HepG2 (cell line): ENCODE data around the gene MCM8. TPM values are rescaled to one million over a fixed set of nuclear protein-coding genes. Genes with fewer than 3 reads are reported as not detected.

Experiments
- ATAC-seq: fragments of 200-7000 bp; cut with Tn5 transposase; 3 replicates; pipeline ENCODE4 v1.9.1; 2020; ENCODE audit warnings: mild to moderate bottlenecking, moderate library complexity
- BruUV-seq: library from RNA; stranded (reverse); fragments of 400-500 nt; replicated peaks from 2 replicates; lab custom pipeline; 2021; lab: Mats Ljungman, UMichigan
- CTCF ChIA-PET: fragments of 300-600 bp; formaldehyde crosslinking; extraction: SDS; loops from one replicate; lab custom pipeline; 2021; ENCODE audit warnings: low total read pairs, inconsistent platforms, low intra/inter-chr PET ratio; lab: Yijun Ruan, JAX
- POLR2A ChIA-PET: fragments of 350-600 bp; sonication (Branson Sonifier 250); formaldehyde crosslinking; loops from one replicate; lab custom pipeline; 2020; ENCODE audit warnings: antibody characterized with exemption, inconsistent platforms; lab: Yijun Ruan, JAX
- DNase-seq: peaks from one replicate; pipeline ENCODE4 v3.0.0-alpha.2; 2015; ENCODE audit warnings: low spot score
- FAIRE-seq: peaks from 3 replicates; lab custom pipeline; 2011; peaks lifted over from hg19 to GRCh38; lab: Jason Lieb, UNC
- H2AFZ ChIP-seq: one replicate; pipeline ENCODE4 v1.6.1; 2011; ENCODE audit warnings: low read length, inconsistent platforms
- H3K27ac ChIP-seq: fragments of 300-600 bp; 3 replicates; pipeline ENCODE4 v1.8.0; 2011; ENCODE audit warnings: mixed run types, mild to moderate bottlenecking, mixed read lengths, low read length, inconsistent platforms; ENCODE audit not compliant: insufficient read depth; ENCODE audit errors: extremely low read length
- H3K27me3 ChIP-seq, 2 experiments: fragments of 200-600 bp in 1 of 2; 2 replicates in 1 of 2; 3 replicates in 1 of 2; pipeline versions ENCODE4 v1.6.0 to v1.8.0; 2011; ENCODE audit warnings: low read length in 2 of 2, mild to moderate bottlenecking in 2 of 2, moderate library complexity in 2 of 2, inconsistent platforms in 1 of 2; ENCODE audit not compliant: insufficient read depth in 2 of 2, control insufficient read depth in 1 of 2
- H3K36me3 ChIP-seq, 2 experiments: fragments of 200-600 bp in 1 of 2; replicated peaks in 1 of 2; 2 replicates in 1 of 2; 3 replicates in 1 of 2; pipeline versions ENCODE4 v1.5.1 to v1.8.0; 2011; ENCODE audit warnings: low read length in 2 of 2, inconsistent platforms in 1 of 2; ENCODE audit not compliant: insufficient read depth in 2 of 2, control insufficient read depth in 1 of 2
- H3K4me1 ChIP-seq: 2 replicates; pipeline ENCODE4 v1.5.1; 2012; ENCODE audit warnings: low read length, inconsistent platforms; ENCODE audit not compliant: insufficient read depth
- H3K4me2 ChIP-seq: 2 replicates; pipeline ENCODE4 v1.6.0; 2011; ENCODE audit warnings: low read depth, low read length, inconsistent platforms
- H3K4me3 ChIP-seq, 3 experiments: fragments of 200-600 bp in 1 of 3; sonication (generic), shearing (Covaris generic) in 1 of 3; replicated peaks in 1 of 3; 2 replicates each; pipeline ENCODE4 v1.5.1; 2011 to 2016; ENCODE audit warnings: low read length in 3 of 3, inconsistent platforms in 2 of 3, low read depth in 2 of 3, mild to moderate bottlenecking in 2 of 3, control low read depth in 1 of 3, mixed read lengths in 1 of 3; ENCODE audit not compliant: insufficient read depth in 1 of 3
- H3K79me2 ChIP-seq: one replicate; pipeline ENCODE4 v1.6.1; 2011; ENCODE audit warnings: low read length, inconsistent platforms; ENCODE audit not compliant: insufficient read depth
- H3K9ac ChIP-seq: 2 replicates; pipeline ENCODE4 v1.6.0; 2011; ENCODE audit warnings: mild to moderate bottlenecking, low read depth, low read length, inconsistent platforms; ENCODE audit not compliant: insufficient read depth
- H3K9me3 ChIP-seq: 2 replicates; pipeline ENCODE4 v1.5.1; 2012; ENCODE audit warnings: mild to moderate bottlenecking, low read length
- H4K20me1 ChIP-seq: 2 replicates; pipeline ENCODE4 v1.6.0; 2011; ENCODE audit warnings: inconsistent platforms, mild to moderate bottlenecking, low read length, moderate library complexity; ENCODE audit not compliant: insufficient read depth
- KMT2A ChIP-seq: sonication (generic); formaldehyde crosslinking; IDR thresholded peaks from 2 replicates; pipeline ENCODE4 v1.4.0; 2020; ENCODE audit warnings: missing genetic modification reagents
- NR2F6 ChIP-seq, 2 experiments: IDR thresholded peaks; 2 replicates each; pipeline ENCODE4 v1.6.1; 2016; ENCODE audit warnings: antibody characterized with exemption in 1 of 2, mild to moderate bottlenecking in 1 of 2
- SIX1 ChIP-seq: sonication (generic); formaldehyde crosslinking; IDR thresholded peaks from 2 replicates; pipeline ENCODE4 v1.4.0; 2020; ENCODE audit warnings: missing genetic modification reagents, borderline replicate concordance
- ZNF207 ChIP-seq: fragments of 450-650 bp; IDR thresholded peaks from 2 replicates; pipeline ENCODE4 v1.6.1; 2016; ENCODE audit warnings: antibody characterized with exemption, borderline replicate concordance
- ZNF383 ChIP-seq: sonication (generic); formaldehyde crosslinking; IDR thresholded peaks from 2 replicates; pipeline ENCODE4 v1.4.0; 2020; ENCODE audit warnings: missing genetic modification reagents, mild to moderate bottlenecking, borderline replicate concordance
- ZNF451 ChIP-seq: sonication (generic); formaldehyde crosslinking; IDR thresholded peaks from 2 replicates; pipeline ENCODE4 v1.5.0; 2020; ENCODE audit warnings: mild to moderate bottlenecking, missing genetic modification reagents
- ZNF605 ChIP-seq: sonication (generic); formaldehyde crosslinking; IDR thresholded peaks from 2 replicates; pipeline ENCODE4 v1.8.0; 2022; ENCODE audit warnings: mild to moderate bottlenecking, missing genetic modification reagents
- ZNF768 ChIP-seq: sonication (generic); formaldehyde crosslinking; IDR thresholded peaks from 2 replicates; pipeline ENCODE4 v1.4.0; 2020; ENCODE audit warnings: missing genetic modification reagents
- ZSCAN12 ChIP-seq: sonication (generic); formaldehyde crosslinking; IDR thresholded peaks from 2 replicates; pipeline ENCODE4 v1.9.0; 2021; ENCODE audit warnings: mild to moderate bottlenecking, missing genetic modification reagents
- WGBS: methylation state at CpG from one replicate; pipeline ENCODE4 v1.1.6; 2017; ENCODE audit warnings: low lambda C conversion rate; 5-methylcytosine and 5-hydroxymethylcytosine counted together
- in situ Hi-C: cut with HindIII; loops from 2 replicates; pipeline ENCODE4 v1.10.0; 2017; ENCODE audit warnings: low pct_unique_long_range_greater_than_20kb; ENCODE audit not compliant: extremely low pct_ligation_motif_present
- intact Hi-C: fragments of 100-400 bp; cut with micrococcal nuclease; formaldehyde crosslinking; loops from one replicate; pipeline ENCODE4 v1.10.0; 2022; ENCODE audit not compliant: unreplicated experiment
- polyA plus RNA-seq, 8 experiments: library from polyadenylated mRNA; depleted of rRNA in 3 of 8; stranded (reverse) in 7 of 8; unstranded in 1 of 8; fragments of >200 nt; fragmentation: Illumina TruSeq in 4 of 8; extraction: Trizol in 4 of 8; gene quantifications; 2 replicates each; pipeline versions ENCODE4 v1.2.1 to v1.2.3, GENCODE V29; 2011 to 2016; ENCODE audit warnings: low read depth in 4 of 8, missing spikeins in 1 of 8, mixed read lengths in 1 of 8; ENCODE audit not compliant: insufficient read depth in 1 of 8
- total RNA-seq, 5 experiments: library from RNA; depleted of rRNA; stranded (reverse); fragments of >200 nt; fragmentation: Illumina TruSeq; extraction: Trizol; gene quantifications; 2 replicates each; pipeline ENCODE4 v1.2.3, GENCODE V29; 2016; ENCODE audit warnings: low read depth in 1 of 5
- TF ChIP-seq, protein P1 (sequence below): sonication (generic); formaldehyde crosslinking; IDR thresholded peaks from 2 replicates; pipeline ENCODE4 v1.4.0; 2020; ENCODE audit warnings: mild to moderate bottlenecking, missing genetic modification reagents, borderline replicate concordance

MCM8 gene
- total and polyA plus RNA-seq, 2 of the 13 experiments (the other 11 are each of a cell fraction or from before 2014, with no cell fraction given), result 11.5 to 59.3 TPM

- no peak overlapping the region for H2AFZ ChIP-seq
- 95% methylated on average over 8 of the region's 8 CpGs for WGBS
- H3K9ac ChIP-seq, result no peak overlapping the region
- no peaks in the 10 kb centered on the region for H4K20me1 ChIP-seq
- ChIA-PET CTCF (no interaction called here), POLR2A (no interaction called here)
- FAIRE-seq, result no peak
- H3K4me3 ChIP-seq, result no peak overlapping the region
- no peak for TF ChIP-seq ZNF605 (CRISPR knock-in tag)
- TF ChIP-seq ZSCAN12 (CRISPR knock-in tag), result no peak
- TF ChIP-seq, protein P1, sequence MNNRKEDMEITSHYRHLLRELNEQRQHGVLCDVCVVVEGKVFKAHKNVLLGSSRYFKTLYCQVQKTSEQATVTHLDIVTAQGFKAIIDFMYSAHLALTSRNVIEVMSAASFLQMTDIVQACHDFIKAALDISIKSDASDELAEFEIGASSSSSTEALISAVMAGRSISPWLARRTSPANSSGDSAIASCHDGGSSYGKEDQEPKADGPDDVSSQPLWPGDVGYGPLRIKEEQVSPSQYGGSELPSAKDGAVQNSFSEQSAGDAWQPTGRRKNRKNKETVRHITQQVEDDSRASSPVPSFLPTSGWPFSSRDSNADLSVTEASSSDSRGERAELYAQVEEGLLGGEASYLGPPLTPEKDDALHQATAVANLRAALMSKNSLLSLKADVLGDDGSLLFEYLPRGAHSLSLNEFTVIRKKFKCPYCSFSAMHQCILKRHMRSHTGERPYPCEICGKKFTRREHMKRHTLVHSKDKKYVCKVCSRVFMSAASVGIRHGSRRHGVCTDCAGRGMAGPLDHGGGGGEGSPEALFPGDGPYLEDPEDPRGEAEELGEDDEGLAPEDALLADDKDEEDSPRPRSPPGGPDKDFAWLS (CRISPR knock-in tag), result no peak
- no peak for TF ChIP-seq ZNF383
- no peak for TF ChIP-seq KMT2A (CRISPR knock-in tag)
- no peak for TF ChIP-seq ZNF207
- TF ChIP-seq NR2F6 (IDR thresholded peaks at IDR 0.05), result no peak
- no peak for TF ChIP-seq NR2F6 (CRISPR knock-in tag; IDR thresholded peaks at IDR 0.05)
- no peak for TF ChIP-seq ZNF451
- no peak for TF ChIP-seq ZNF768 (CRISPR knock-in tag)
- no peak for TF ChIP-seq SIX1 (CRISPR knock-in tag)
- TF ChIP-seq, all 625 proteins: peak for 0
- DNase-seq, result no peak
- intact Hi-C loops, result no loop called here
- in situ Hi-C loops, result no loop called here
- Histone ChIP-seq H3K27ac (no peak overlapping the region), H3K4me1 (peaks cover 8% of the 10 kb centered on the region; the same call in 1 of the 2 replicates), H3K36me3 (peaks cover 6 to 14% of the 10 kb centered on the region in 2 experiments; a peak in 4 of 5 replicates), H3K27me3 (no peaks in the 10 kb centered on the region), H3K4me2 (no peak overlapping the region), H3K9me3 (no peaks in the 10 kb centered on the region), H3K79me2 (no peaks in the 10 kb centered on the region)
- no peak for ATAC-seq
- BruUV-seq, result no TSS peak
Measured at GRCh38 chr20:6000871-6001270, 50.4 kb downstream of the MCM8 start.
